Measurements from ENCODE around the gene SORCS2. TPM values are rescaled to one million over a fixed set of nuclear protein-coding genes. Genes with fewer than 3 reads are reported as not detected.

SORCS2 gene
- total and polyA plus RNA-seq, 2 of the 8 experiments (the other 6 are each of a cell fraction or from before 2014, with no cell fraction given): 0.36 to 1.8 TPM

GRCh38 chr4:7473081-7473480 is 280.7 kb downstream of the SORCS2 start:
- Histone ChIP-seq H4K91ac (replicated peaks; ENCODE audit: insufficient read length, low read length) (no peak overlapping the region), H3K9ac (replicated peaks in 1 of 4; ENCODE audit: extremely low read depth in 1 of 4, low read depth in 3 of 4, low read length in 3 of 4) (no peak overlapping the region), H2AK5ac (ENCODE audit: low read depth, low read length) (no peak overlapping the region), H4K20me1 (replicated peaks in 1 of 2; ENCODE audit: control insufficient read depth in 1 of 2, insufficient read depth in 2 of 2, low read length in 2 of 2) (peaks cover 0 to 2% of the 10 kb centered on the region in 2 experiments), H3K36me3 (ENCODE audit: control insufficient read depth in 2 of 4, insufficient read depth in 4 of 4, low read length in 3 of 4) (no peaks in the 10 kb centered on the region), H3K14ac (ENCODE audit: insufficient read length) (no peak overlapping the region), H3K4me2 (ENCODE audit: insufficient read depth in 1 of 2, low read depth in 2 of 2, low read length in 2 of 2) (no peak overlapping the region), H3K4me1 (replicated peaks in 1 of 4; ENCODE audit: control insufficient read depth in 3 of 4, insufficient read depth in 4 of 4, low read length in 3 of 4) (peaks cover 0 to 8% (median 5%) of the 10 kb centered on the region in 4 experiments; a peak in 5 of 7 replicates), H2BK15ac (ENCODE audit: low read length) (no peak overlapping the region; the same call in 1 of the 2 replicates), H3K56ac (replicated peaks; ENCODE audit: insufficient read length, low read depth, low read length) (no peak overlapping the region), H3K79me1 (ENCODE audit: low read depth, low read length) (no peaks in the 10 kb centered on the region), H3K27me3 (replicated peaks in 1 of 4; ENCODE audit: control insufficient read depth in 3 of 4, extremely low read depth in 1 of 4, insufficient read depth in 3 of 4, low read length in 3 of 4) (no peaks in the 10 kb centered on the region), H2BK20ac (ENCODE audit: low read length) (no peak overlapping the region), H3K9me3 (ENCODE audit: insufficient read depth in 2 of 2, low read depth in 1 of 2, low read length in 1 of 2) (no peaks in the 10 kb centered on the region), H3K79me2 (ENCODE audit: control insufficient read depth in 1 of 2, insufficient read depth in 2 of 2, low read length in 2 of 2) (no peaks in the 10 kb centered on the region), H3K23me2 (ENCODE audit: low read depth, low read length) (peaks cover 7% of the 10 kb centered on the region; the same call in 1 of the 2 replicates), H4K8ac (ENCODE audit: extremely low read depth, insufficient read depth, low read length) (no peak overlapping the region), H3K23ac (ENCODE audit: insufficient read length) (no peak overlapping the region), H2BK120ac (replicated peaks; ENCODE audit: low read depth, low read length) (no peak overlapping the region), H3K4ac (replicated peaks; ENCODE audit: insufficient read length, low read depth, low read length) (no peak overlapping the region), H3K4me3 (ENCODE audit: extremely low read depth in 1 of 4, insufficient read depth in 2 of 4, low read depth in 3 of 4, low read length in 4 of 4) (no peak overlapping the region), H3K18ac (ENCODE audit: extremely low read depth, low read length) (no peak overlapping the region), H2BK12ac (ENCODE audit: low read depth, low read length) (no peak overlapping the region), H2BK5ac (ENCODE audit: low read depth, low read length) (no peak overlapping the region), H4K5ac (ENCODE audit: insufficient read length, low read depth, low read length) (no peak overlapping the region), H2AFZ (ENCODE audit: low read length) (no peak overlapping the region), H3K27ac (ENCODE audit: low read depth, low read length) (no peak overlapping the region)
- DNase-seq (ENCODE audit: low read depth in 1 of 2, low spot score in 2 of 2) (no peak), FAIRE-seq (no peak)
- WGBS, 2 experiments (ENCODE audit: extremely low coverage in 1 of 2, insufficient coverage in 1 of 2, insufficient read length in 1 of 2, insufficient replicate concordance in 2 of 2, low coverage in 1 of 2, low lambda C conversion rate in 2 of 2, missing lambda C conversion rate in 1 of 2): 86% methylated on average over 9 of the region's 10 CpGs; no CpG with 5 or more reads in 1 of the 2 experiments
- POLR2A ChIA-PET (ENCODE audit: partially characterized antibody): no interaction called here
- CTCF ChIA-PET (ENCODE audit: partially characterized antibody): interaction anchor here (0.6 to 1.6 kb wide), 2 partner anchors 82 to 272 kb away, joined by 3 read pairs; no protein-coding TSS in a partner anchor
- TF ChIP-seq SUZ12 (IDR thresholded peaks at IDR 0.05; ENCODE audit: low read length): no peak
- no peak for TF ChIP-seq CTCF (IDR thresholded peaks at IDR 0.05; ENCODE audit: control extremely low read depth in 1 of 3, insufficient read depth in 1 of 3, low read depth in 1 of 3, low read length in 3 of 3)
- no peak for TF ChIP-seq RNF2 (IDR thresholded peaks at IDR 0.05; ENCODE audit: borderline replicate concordance, low read depth, low read length, missing control alignments, poor library complexity, severe bottlenecking)
- TF ChIP-seq SP4 (IDR thresholded peaks at IDR 0.05; ENCODE audit: low read length): no peak
- no peak for TF ChIP-seq MAX (IDR thresholded peaks at IDR 0.05)
- TF ChIP-seq EGR1 (IDR thresholded peaks at IDR 0.05; ENCODE audit: borderline replicate concordance, low read depth, low read length): no peak
- no peak for TF ChIP-seq TCF12 (IDR thresholded peaks at IDR 0.05; ENCODE audit: low read depth, low read length)
- TF ChIP-seq TAF1 (IDR thresholded peaks at IDR 0.05; ENCODE audit: low read depth, low read length): no peak
- no peak for TF ChIP-seq SP1 (IDR thresholded peaks at IDR 0.05; ENCODE audit: low read depth, low read length)
- TF ChIP-seq SAP30 (IDR thresholded peaks at IDR 0.05; ENCODE audit: insufficient read depth, insufficient replicate concordance, low read length): no peak
- TF ChIP-seq PHF8 (conservative IDR thresholded peaks at IDR 0.05; ENCODE audit: low read depth, low read length): no peak
- no peak for TF ChIP-seq SIX5 (IDR thresholded peaks at IDR 0.05; ENCODE audit: low read depth, low read length)
